Measurements from ENCODE around the gene ACTC1.
"Not testable (repeated sequence)": the region's sequence is repeated elsewhere in the genome, so short reads cannot be mapped to it uniquely, and the experiment has no call there.

Gene ACTC1

GRCh38 chr15:34809186-34809585 lies 13.8 kb upstream of the ACTC1 start:
- no peak overlapping the region for H3K27ac ChIP-seq (ENCODE audit: low read length)
- H3K36me3 ChIP-seq (ENCODE audit: insufficient read depth, low read length): no peaks in the 10 kb centered on the region
- ATAC-seq (ENCODE audit: insufficient read depth, low read depth) (no peak), DNase-seq (no peak)
- H2AFZ ChIP-seq (ENCODE audit: low read depth, low read length): no peak overlapping the region
- H3K4me1 ChIP-seq (ENCODE audit: insufficient read depth, low read length): no peaks in the 10 kb centered on the region
- peaks cover 4% of the 10 kb centered on the region for H3K27me3 ChIP-seq (ENCODE audit: insufficient read depth, low read length, poor library complexity)
- no peak overlapping the region for H3K9ac ChIP-seq (ENCODE audit: low read depth, low read length)
- H3K4me3 ChIP-seq (ENCODE audit: low read depth in 1 of 2, low read length in 2 of 2): no peak overlapping the region
- H3K9me3 ChIP-seq (ENCODE audit: insufficient read depth, low read length, severe bottlenecking): no peaks in the 10 kb centered on the region
- H3K79me2 ChIP-seq (ENCODE audit: insufficient read depth, low read length): no peaks in the 10 kb centered on the region
- no peak overlapping the region for H3K4me2 ChIP-seq (ENCODE audit: insufficient read depth, low read length)
- TF ChIP-seq EZH2 (IDR thresholded peaks at IDR 0.05; ENCODE audit: borderline replicate concordance, low read depth, low read length, severe bottlenecking): no peak
- TF ChIP-seq, protein P1, sequence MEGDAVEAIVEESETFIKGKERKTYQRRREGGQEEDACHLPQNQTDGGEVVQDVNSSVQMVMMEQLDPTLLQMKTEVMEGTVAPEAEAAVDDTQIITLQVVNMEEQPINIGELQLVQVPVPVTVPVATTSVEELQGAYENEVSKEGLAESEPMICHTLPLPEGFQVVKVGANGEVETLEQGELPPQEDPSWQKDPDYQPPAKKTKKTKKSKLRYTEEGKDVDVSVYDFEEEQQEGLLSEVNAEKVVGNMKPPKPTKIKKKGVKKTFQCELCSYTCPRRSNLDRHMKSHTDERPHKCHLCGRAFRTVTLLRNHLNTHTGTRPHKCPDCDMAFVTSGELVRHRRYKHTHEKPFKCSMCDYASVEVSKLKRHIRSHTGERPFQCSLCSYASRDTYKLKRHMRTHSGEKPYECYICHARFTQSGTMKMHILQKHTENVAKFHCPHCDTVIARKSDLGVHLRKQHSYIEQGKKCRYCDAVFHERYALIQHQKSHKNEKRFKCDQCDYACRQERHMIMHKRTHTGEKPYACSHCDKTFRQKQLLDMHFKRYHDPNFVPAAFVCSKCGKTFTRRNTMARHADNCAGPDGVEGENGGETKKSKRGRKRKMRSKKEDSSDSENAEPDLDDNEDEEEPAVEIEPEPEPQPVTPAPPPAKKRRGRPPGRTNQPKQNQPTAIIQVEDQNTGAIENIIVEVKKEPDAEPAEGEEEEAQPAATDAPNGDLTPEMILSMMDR (IDR thresholded peaks at IDR 0.05; ENCODE audit: borderline replicate concordance, extremely low read depth, low read length, poor library complexity, severe bottlenecking): no peak
- no peaks in the 10 kb centered on the region for H4K20me1 ChIP-seq (ENCODE audit: insufficient read depth, low read length)

DNA sequence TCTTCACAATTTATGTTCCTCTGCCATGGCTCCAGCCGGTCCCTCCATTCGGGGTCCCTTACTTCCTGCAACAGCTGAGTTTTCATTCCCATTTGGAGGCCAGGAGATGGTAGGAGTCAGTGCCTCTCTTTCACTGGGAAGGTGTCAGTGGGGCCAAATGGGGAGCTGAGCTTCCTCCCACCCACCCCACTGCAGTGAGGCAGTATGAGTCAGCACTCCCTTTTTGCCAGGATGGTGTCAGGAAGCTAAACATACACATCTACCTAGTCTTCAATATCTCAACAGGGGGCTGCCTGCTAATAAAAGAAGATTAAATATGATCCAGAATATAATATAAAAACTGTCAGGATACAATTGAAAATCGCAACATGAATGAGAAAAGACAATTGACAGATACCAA lies 12.7 kb upstream of the ACTC1 start:
- Histone ChIP-seq H3K79me2 (ENCODE audit: insufficient read depth, low read length) (no peaks in the 10 kb centered on the region), H3K4me2 (ENCODE audit: insufficient read depth, low read length) (no peak overlapping the region), H4K20me1 (ENCODE audit: insufficient read depth, low read length) (no peaks in the 10 kb centered on the region), H3K4me3 (ENCODE audit: low read depth in 1 of 2, low read length in 2 of 2) (no peak overlapping the region), H3K9ac (ENCODE audit: low read depth, low read length) (no peak overlapping the region), H3K9me3 (ENCODE audit: insufficient read depth, low read length, severe bottlenecking) (no peaks in the 10 kb centered on the region), H3K27me3 (ENCODE audit: insufficient read depth, low read length, poor library complexity) (peaks cover 4% of the 10 kb centered on the region), H3K27ac (ENCODE audit: low read length) (no peak overlapping the region), H3K4me1 (ENCODE audit: insufficient read depth, low read length) (no peaks in the 10 kb centered on the region), H2AFZ (ENCODE audit: low read depth, low read length) (no peak overlapping the region), H3K36me3 (ENCODE audit: insufficient read depth, low read length) (no peaks in the 10 kb centered on the region)
- ATAC-seq (ENCODE audit: insufficient read depth, low read depth) (no peak), DNase-seq (no peak)
- no peak for TF ChIP-seq EZH2 (IDR thresholded peaks at IDR 0.05; ENCODE audit: borderline replicate concordance, low read depth, low read length, severe bottlenecking)
- TF ChIP-seq, protein P1 (IDR thresholded peaks at IDR 0.05; ENCODE audit: borderline replicate concordance, extremely low read depth, low read length, poor library complexity, severe bottlenecking): no peak

DNA sequence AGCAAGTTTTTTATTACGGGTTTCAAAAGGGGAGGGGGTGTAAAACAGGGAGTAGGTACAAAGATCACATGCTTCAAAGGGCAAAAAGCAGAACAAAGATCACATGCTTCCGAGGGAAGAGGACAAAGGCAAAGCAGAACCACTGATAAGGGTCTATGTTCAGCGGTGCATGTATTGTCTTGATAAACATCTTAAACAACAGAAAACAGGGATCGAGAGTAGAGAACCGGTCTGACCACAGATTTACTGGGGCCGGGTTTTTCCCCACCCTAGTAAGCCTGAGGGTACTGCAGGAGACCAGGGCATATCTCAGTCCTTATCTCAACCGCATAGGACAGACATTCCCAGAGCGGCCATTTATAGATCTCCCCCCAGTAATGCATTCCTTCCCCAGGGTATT lies 11.9 kb upstream of the ACTC1 start:
- not testable (repeated sequence) for H3K9me3 ChIP-seq (ENCODE audit: insufficient read depth, low read length, severe bottlenecking); H3K4me3 ChIP-seq (ENCODE audit: low read depth in 1 of 2, low read length in 2 of 2); H3K27ac ChIP-seq (ENCODE audit: low read length); H3K36me3 ChIP-seq (ENCODE audit: insufficient read depth, low read length); H3K4me2 ChIP-seq (ENCODE audit: insufficient read depth, low read length); H3K79me2 ChIP-seq (ENCODE audit: insufficient read depth, low read length); H3K27me3 ChIP-seq (ENCODE audit: insufficient read depth, low read length, poor library complexity); H3K9ac ChIP-seq (ENCODE audit: low read depth, low read length); H4K20me1 ChIP-seq (ENCODE audit: insufficient read depth, low read length); DNase-seq; H2AFZ ChIP-seq (ENCODE audit: low read depth, low read length); ATAC-seq (ENCODE audit: insufficient read depth, low read depth); H3K4me1 ChIP-seq (ENCODE audit: insufficient read depth, low read length)

DNA sequence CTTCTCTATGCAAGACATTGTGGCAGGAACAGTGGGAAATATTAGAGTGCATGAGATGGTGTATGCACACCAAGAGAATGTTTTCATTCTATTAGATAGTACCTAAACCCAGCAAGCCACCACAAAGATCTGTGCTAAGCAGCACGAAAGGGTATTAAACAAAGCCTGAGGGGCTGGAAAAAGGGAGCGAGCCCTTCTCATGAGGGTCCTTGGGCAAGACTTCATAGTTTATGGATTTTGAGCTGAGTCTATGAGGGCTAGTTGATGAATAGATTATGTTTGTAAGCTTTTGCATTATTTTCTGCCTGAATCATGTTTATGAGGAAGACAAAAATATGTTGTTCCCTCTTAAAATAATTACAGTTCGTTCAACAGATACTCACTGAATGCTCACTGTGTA lies 9.4 kb upstream of the ACTC1 start:
- Histone ChIP-seq H2AFZ (ENCODE audit: low read depth, low read length) (no peak overlapping the region), H3K9me3 (ENCODE audit: insufficient read depth, low read length, severe bottlenecking) (no peaks in the 10 kb centered on the region), H4K20me1 (ENCODE audit: insufficient read depth, low read length) (no peaks in the 10 kb centered on the region), H3K36me3 (ENCODE audit: insufficient read depth, low read length) (no peaks in the 10 kb centered on the region), H3K79me2 (ENCODE audit: insufficient read depth, low read length) (no peaks in the 10 kb centered on the region), H3K4me3 (ENCODE audit: low read depth in 1 of 2, low read length in 2 of 2) (no peak overlapping the region), H3K27ac (ENCODE audit: low read length) (no peak overlapping the region), H3K9ac (ENCODE audit: low read depth, low read length) (no peak overlapping the region), H3K27me3 (ENCODE audit: insufficient read depth, low read length, poor library complexity) (no peaks in the 10 kb centered on the region), H3K4me2 (ENCODE audit: insufficient read depth, low read length) (no peak overlapping the region), H3K4me1 (ENCODE audit: insufficient read depth, low read length) (no peaks in the 10 kb centered on the region)
- ATAC-seq (ENCODE audit: insufficient read depth, low read depth) (no peak), DNase-seq (no peak)
- TF ChIP-seq EZH2 (IDR thresholded peaks at IDR 0.05; ENCODE audit: borderline replicate concordance, low read depth, low read length, severe bottlenecking): no peak
- TF ChIP-seq, protein P1 (IDR thresholded peaks at IDR 0.05; ENCODE audit: borderline replicate concordance, extremely low read depth, low read length, poor library complexity, severe bottlenecking): no peak

Data from DND-41 (cell line).